Esophagus muscularis mucosa (tissue), 4 donors: Measurements from ENCODE around the gene SLC12A6. TPM values are rescaled to one million over a fixed set of nuclear protein-coding genes. Genes with fewer than 3 reads are reported as not detected.

Experiments
- DNase-seq: peaks from one replicate; pipeline ENCODE4 v3.0.0-alpha.2; 2017; ENCODE audit errors: extremely low spot score
- H3K27ac ChIP-seq, 4 donors: fragments of 200-600 bp; sonication (generic); replicated peaks in 1 of 4; 1 replicate in 3 of 4; 2 replicates in 1 of 4; pipeline ENCODE4 v1.5.1; 2016 to 2019; ENCODE audit warnings: mild to moderate bottlenecking in 1 of 4
- H3K27me3 ChIP-seq, 4 donors: fragments of 200-600 bp; sonication (generic); one replicate each; pipeline versions ENCODE4 v1.5.1 to v1.6.0; 2016 to 2019
- H3K36me3 ChIP-seq, 4 donors: fragments of 200-600 bp; sonication (generic); one replicate each; pipeline ENCODE4 v1.5.1; 2016 to 2019
- H3K4me1 ChIP-seq, 4 donors: fragments of 200-600 bp; sonication (generic); one replicate each; pipeline ENCODE4 v1.5.1; 2016 to 2019
- H3K4me3 ChIP-seq, 4 donors: fragments of 200-600 bp; sonication (generic); 1 replicate in 2 of 4; 2 replicates in 2 of 4; pipeline ENCODE4 v1.5.1; 2016 to 2019; ENCODE audit warnings: mild to moderate bottlenecking in 4 of 4, moderate library complexity in 1 of 4
- H3K9me3 ChIP-seq, 4 donors: fragments of 200-600 bp; sonication (generic); 1 replicate in 3 of 4; 2 replicates in 1 of 4; pipeline ENCODE4 v1.5.1; 2016 to 2019
- EP300 ChIP-seq: sonication (generic); formaldehyde crosslinking; IDR thresholded peaks from one replicate; pipeline ENCODE4 v1.6.1; 2017; ENCODE audit warnings: antibody characterized with exemption
- POLR2A ChIP-seq: fragments of 450-650 bp; IDR thresholded peaks from one replicate; pipeline ENCODE4 v1.6.1; 2017; ENCODE audit warnings: antibody characterized with exemption, moderate library complexity, mild to moderate bottlenecking, low read depth
- POLR2AphosphoS5 ChIP-seq, 2 donors: sonication (generic); formaldehyde crosslinking; IDR thresholded peaks; one replicate each; pipeline ENCODE4 v1.6.1; 2017; ENCODE audit warnings: antibody characterized with exemption in 2 of 2
- WGBS: methylation state at CpG from one replicate; pipeline ENCODE4 v1.1.5; 2018; 5-methylcytosine and 5-hydroxymethylcytosine counted together
- intact Hi-C: fragments of 100-400 bp; cut with DNase I; formaldehyde crosslinking; loops from one replicate; pipeline ENCODE4 v1.15.1; 2023
- total RNA-seq, 4 donors: library from RNA; depleted of rRNA; stranded (reverse); fragments of >200 nt; gene quantifications; one replicate each; pipeline versions ENCODE4 v1.1.0 to v1.2.1, GENCODE V29; 2016
- TF ChIP-seq, protein P1 (sequence below), 3 experiments: fragments of 200-600 bp in 2 of 3; fragments of 450-650 bp in 1 of 3; sonication (generic) in 2 of 3; IDR thresholded peaks; one replicate each; pipeline ENCODE4 v1.5.1; 2017 to 2019; ENCODE audit warnings: antibody characterized with exemption in 3 of 3, mild to moderate bottlenecking in 2 of 3, moderate library complexity in 1 of 3

The SLC12A6 gene
- total RNA-seq, 4 donors from 2014 or later, result 16.1 to 21.4 (median 16.3) TPM

DNA sequence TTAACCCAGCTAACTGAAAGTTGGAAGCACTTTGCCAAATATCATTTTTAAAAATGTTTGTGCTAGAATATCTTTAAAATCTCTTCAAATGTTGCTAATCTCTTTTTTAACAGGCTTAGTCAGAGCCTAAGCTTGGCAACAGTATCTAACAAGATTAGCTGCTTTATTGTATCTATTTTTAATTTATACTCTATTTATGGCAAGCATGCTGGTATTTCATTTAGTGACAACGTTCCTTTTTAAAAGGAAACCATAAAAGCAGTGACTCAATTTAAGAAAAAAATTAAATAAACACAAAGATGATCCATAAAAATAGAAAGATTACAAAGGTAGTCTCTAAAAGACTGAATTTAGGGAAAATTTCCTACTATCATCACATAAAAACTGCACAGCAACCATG is 40.5 kb downstream of the SLC12A6 start:
- no peak for TF ChIP-seq POLR2AphosphoS5 (IDR thresholded peaks at IDR 0.05)
- TF ChIP-seq, protein P1, sequence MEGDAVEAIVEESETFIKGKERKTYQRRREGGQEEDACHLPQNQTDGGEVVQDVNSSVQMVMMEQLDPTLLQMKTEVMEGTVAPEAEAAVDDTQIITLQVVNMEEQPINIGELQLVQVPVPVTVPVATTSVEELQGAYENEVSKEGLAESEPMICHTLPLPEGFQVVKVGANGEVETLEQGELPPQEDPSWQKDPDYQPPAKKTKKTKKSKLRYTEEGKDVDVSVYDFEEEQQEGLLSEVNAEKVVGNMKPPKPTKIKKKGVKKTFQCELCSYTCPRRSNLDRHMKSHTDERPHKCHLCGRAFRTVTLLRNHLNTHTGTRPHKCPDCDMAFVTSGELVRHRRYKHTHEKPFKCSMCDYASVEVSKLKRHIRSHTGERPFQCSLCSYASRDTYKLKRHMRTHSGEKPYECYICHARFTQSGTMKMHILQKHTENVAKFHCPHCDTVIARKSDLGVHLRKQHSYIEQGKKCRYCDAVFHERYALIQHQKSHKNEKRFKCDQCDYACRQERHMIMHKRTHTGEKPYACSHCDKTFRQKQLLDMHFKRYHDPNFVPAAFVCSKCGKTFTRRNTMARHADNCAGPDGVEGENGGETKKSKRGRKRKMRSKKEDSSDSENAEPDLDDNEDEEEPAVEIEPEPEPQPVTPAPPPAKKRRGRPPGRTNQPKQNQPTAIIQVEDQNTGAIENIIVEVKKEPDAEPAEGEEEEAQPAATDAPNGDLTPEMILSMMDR (IDR thresholded peaks at IDR 0.05), result no peak
- no peak for TF ChIP-seq POLR2A
- TF ChIP-seq EP300, result no peak
- intact Hi-C loops, result no loop called here
- WGBS, result 0% methylated on average over 1 of the region's 1 CpG
- H3K4me3 ChIP-seq, result no peak overlapping the region
- no peak for DNase-seq
- H3K36me3 ChIP-seq, result peaks cover 0 to 8% (median 0%) of the 10 kb centered on the region in 4 donors
- no peaks in the 10 kb centered on the region for H3K27me3 ChIP-seq
- H3K9me3 ChIP-seq, result no peaks in the 10 kb centered on the region
- peaks cover 10 to 16% (median 16%) of the 10 kb centered on the region in 4 donors for H3K4me1 ChIP-seq
- peak overlapping the region in 2 of 4 donors; percentile 11 to 45 for H3K27ac ChIP-seq

DNA sequence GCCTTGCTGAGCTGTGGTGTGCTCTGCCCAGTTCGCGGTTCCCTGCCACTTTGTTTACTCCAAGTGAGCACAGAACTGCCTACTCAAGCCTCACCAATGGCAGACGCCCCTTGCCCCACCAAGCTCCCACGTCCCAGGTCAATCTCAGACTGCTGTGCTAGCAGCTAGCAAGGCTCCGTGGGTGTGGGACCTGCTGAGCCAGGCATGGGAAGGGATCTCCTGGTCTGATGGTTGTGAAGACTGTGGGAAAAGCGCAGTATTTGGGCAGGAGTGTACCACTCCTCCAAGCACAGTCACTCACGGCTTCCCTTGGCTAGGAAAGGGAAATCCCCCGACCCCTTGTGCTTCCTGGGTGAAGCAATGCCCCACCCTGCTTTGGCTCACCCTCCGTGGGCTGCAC is 45.0 kb downstream of the SLC12A6 start:
- intact Hi-C loops, result no loop called here
- H3K9me3 ChIP-seq, result no peaks in the 10 kb centered on the region
- no peaks in the 10 kb centered on the region for H3K27me3 ChIP-seq
- H3K4me1 ChIP-seq, result peaks cover 9 to 13% (median 12%) of the 10 kb centered on the region in 4 donors
- H3K4me3 ChIP-seq, result no peak overlapping the region
- no peak overlapping the region for H3K27ac ChIP-seq
- TF ChIP-seq POLR2AphosphoS5 (IDR thresholded peaks at IDR 0.05) (no peak), POLR2A (no peak), EP300 (no peak)
- TF ChIP-seq, protein P1 (IDR thresholded peaks at IDR 0.05), result no peak
- H3K36me3 ChIP-seq, result peaks cover 0 to 8% (median 0%) of the 10 kb centered on the region in 4 donors
- DNase-seq, result no peak
- 89% methylated on average over 6 of the region's 9 CpGs for WGBS

DNA sequence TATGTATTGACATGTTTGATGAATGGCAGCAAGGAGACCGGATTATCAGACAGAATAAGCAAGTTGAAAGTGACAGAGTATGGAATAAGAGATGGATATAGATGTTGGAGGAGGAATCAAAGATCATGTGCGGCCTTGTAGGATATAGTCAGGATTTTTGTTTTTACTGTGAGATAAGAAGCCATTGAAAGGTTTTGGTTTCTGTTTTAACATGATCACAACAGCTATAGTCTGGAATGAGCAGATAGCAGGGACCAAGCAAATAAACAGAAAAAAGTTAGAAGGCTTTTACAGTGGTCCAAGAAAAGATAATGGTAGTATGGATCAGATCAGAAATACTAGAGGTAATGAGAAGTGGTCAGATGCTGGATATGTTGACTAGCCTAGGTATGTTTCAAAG is 52.6 kb downstream of the SLC12A6 start:
- Histone ChIP-seq H3K27me3 (no peaks in the 10 kb centered on the region), H3K36me3 (no peaks in the 10 kb centered on the region), H3K4me3 (no peak overlapping the region), H3K4me1 (no peaks in the 10 kb centered on the region), H3K27ac (no peak overlapping the region), H3K9me3 (no peaks in the 10 kb centered on the region)
- TF ChIP-seq EP300, result no peak
- no peak for TF ChIP-seq POLR2AphosphoS5 (IDR thresholded peaks at IDR 0.05)
- TF ChIP-seq POLR2A, result no peak
- TF ChIP-seq, protein P1 (IDR thresholded peaks at IDR 0.05), result no peak
- WGBS, result 85% methylated on average over 2 of the region's 2 CpGs
- intact Hi-C loops, result no loop called here
- no peak for DNase-seq

DNA sequence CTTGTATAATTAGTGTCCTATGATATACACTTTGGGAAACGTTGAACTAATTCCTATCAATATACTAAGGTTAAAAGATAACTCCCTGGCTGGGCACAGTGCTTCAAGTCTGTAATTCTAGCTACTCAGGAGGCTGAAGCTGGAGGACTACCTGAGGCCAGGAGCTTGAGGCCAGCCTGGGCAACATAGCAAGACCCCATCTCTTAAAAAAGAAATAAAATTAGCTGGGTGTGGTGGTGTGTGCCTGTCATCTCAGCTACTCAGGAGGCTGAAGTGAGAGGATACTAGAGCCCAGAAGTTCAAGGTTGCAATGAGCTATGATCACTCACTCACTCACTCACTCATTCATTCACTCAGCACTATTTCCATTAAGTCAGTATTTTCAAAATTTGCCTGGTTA is 55.2 kb downstream of the SLC12A6 start:
- Histone ChIP-seq H3K36me3 (no peaks in the 10 kb centered on the region), H3K27me3 (no peaks in the 10 kb centered on the region), H3K4me3 (no peak overlapping the region), H3K27ac (no peak overlapping the region), H3K4me1 (no peaks in the 10 kb centered on the region), H3K9me3 (no peaks in the 10 kb centered on the region)
- 94% methylated on average over 1 of the region's 1 CpG for WGBS
- intact Hi-C loops, result no loop called here
- DNase-seq, result no peak
- TF ChIP-seq EP300, result no peak
- TF ChIP-seq POLR2A, result no peak
- TF ChIP-seq POLR2AphosphoS5 (IDR thresholded peaks at IDR 0.05), result no peak
- TF ChIP-seq, protein P1 (IDR thresholded peaks at IDR 0.05), result no peak

DNA sequence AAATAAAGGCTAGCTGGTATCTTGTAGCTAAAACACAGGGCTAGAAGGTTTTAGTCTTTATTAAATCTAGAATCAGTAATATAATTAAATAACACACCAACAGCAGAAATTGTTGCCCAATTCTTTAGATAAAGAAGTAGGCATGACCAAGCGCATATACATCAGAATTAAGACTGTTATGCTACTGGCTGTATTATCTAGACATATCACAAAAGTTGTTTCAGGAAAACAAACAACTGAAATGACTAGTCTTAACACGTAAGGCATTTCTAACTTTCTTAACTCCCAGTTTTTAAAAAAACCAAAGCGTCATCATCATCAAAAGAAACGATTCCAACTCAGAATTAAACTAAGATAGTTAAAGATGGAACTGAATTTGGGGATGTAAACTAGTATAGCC is 57.4 kb downstream of the SLC12A6 start:
- no peaks in the 10 kb centered on the region for H3K36me3 ChIP-seq
- no peaks in the 10 kb centered on the region for H3K27me3 ChIP-seq
- intact Hi-C loops, result no loop called here
- DNase-seq, result no peak
- H3K4me1 ChIP-seq, result peaks cover 0 to 3% (median 0%) of the 10 kb centered on the region in 4 donors
- no peak overlapping the region for H3K27ac ChIP-seq
- 93% methylated on average over 4 of the region's 4 CpGs for WGBS
- no peak overlapping the region for H3K4me3 ChIP-seq
- TF ChIP-seq POLR2AphosphoS5 (IDR thresholded peaks at IDR 0.05) (no peak), EP300 (no peak), POLR2A (no peak)
- TF ChIP-seq, protein P1 (IDR thresholded peaks at IDR 0.05), result no peak
- no peaks in the 10 kb centered on the region for H3K9me3 ChIP-seq
